ENCODE data around the gene LAGE3. TPM values are rescaled to one million over a fixed set of nuclear protein-coding genes. Genes with fewer than 3 reads are reported as not detected.

The LAGE3 gene
- total and polyA plus RNA-seq, 2 of the 8 experiments (the other 6 are each of a cell fraction or from before 2014, with no cell fraction given), result 44.5 to 102 TPM

DNA sequence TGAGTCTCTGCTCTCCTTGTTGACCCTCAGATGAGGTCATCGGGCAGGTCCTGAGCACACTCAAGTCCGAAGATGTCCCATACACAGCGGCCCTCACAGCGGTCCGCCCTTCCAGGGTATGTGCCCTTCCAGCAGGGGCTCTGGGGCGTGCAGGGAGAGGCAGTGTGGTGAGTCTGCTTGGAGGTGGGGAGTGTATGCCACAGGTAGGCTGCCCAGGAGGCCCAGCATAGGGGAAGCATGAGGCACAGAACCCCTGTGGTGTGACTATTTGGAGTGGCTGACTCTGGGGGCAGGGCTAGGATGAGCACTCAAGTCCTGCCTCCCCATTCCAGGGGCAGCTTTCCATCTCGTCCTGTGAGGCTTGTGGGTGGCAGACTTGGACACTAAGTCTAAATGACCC lies 45.5 kb downstream of the LAGE3 start (continued):
- no peak for TF ChIP-seq SIX5 (IDR thresholded peaks at IDR 0.05; ENCODE audit: low read depth, low read length)
